Activated CD8-positive, alpha-beta memory T cell treated with anti-CD3 and anti-CD28 coated beads, Interleukin-2, amount 10 ng/mL, durations not matched to agents 7 days and 5 days (primary cell): ENCODE results near the gene UFSP2. TPM values are rescaled to one million over a fixed set of nuclear protein-coding genes. Genes with fewer than 3 reads are reported as not detected.
"Not testable (repeated sequence)": the region's sequence is repeated elsewhere in the genome, so short reads cannot be mapped to it uniquely, and the experiment has no call there.

Source experiments
- ATAC-seq: fragments of 150-1000 bp; cut with Tn5 transposase; one replicate; pipeline ENCODE4 v1.10.0; 2021; ENCODE audit warnings: moderate library complexity
- CTCF ChIA-PET: fragments of 350-600 bp; sonication (Branson Sonifier 250); formaldehyde crosslinking; loops from one replicate; lab custom pipeline; 2021; ENCODE audit warnings: antibody characterized with exemption; lab: Charles Lee
- DNase-seq: peaks from one replicate; pipeline ENCODE4 v3.0.0-alpha.2; 2020
- H3K27ac Mint-ChIP-seq: one replicate; pipeline ENCODE4 v1.8.0; 2021; ENCODE audit warnings: mild to moderate bottlenecking, mixed read lengths
- H3K27me3 Mint-ChIP-seq: one replicate; pipeline ENCODE4 v1.8.0; 2021; ENCODE audit warnings: mixed read lengths
- H3K36me3 Mint-ChIP-seq: one replicate; pipeline ENCODE4 v1.8.0; 2021; ENCODE audit warnings: mild to moderate bottlenecking, mixed read lengths
- H3K4me1 Mint-ChIP-seq: one replicate; pipeline ENCODE4 v1.8.0; 2021; ENCODE audit warnings: mixed read lengths
- H3K4me3 Mint-ChIP-seq: one replicate; pipeline ENCODE4 v1.8.0; 2021; ENCODE audit warnings: mild to moderate bottlenecking, moderate library complexity, mixed read lengths
- H3K9me3 Mint-ChIP-seq: one replicate; pipeline ENCODE4 v1.8.0; 2022; ENCODE audit warnings: low read depth, mixed read lengths
- total RNA-seq, 2 experiments: library from RNA; stranded (reverse); gene quantifications; one replicate each; pipeline ENCODE4 v1.2.3, GENCODE V29; 2021

UFSP2 gene
- total RNA-seq, 2 experiments from 2014 or later, result 17.5 to 18.1 TPM

DNA sequence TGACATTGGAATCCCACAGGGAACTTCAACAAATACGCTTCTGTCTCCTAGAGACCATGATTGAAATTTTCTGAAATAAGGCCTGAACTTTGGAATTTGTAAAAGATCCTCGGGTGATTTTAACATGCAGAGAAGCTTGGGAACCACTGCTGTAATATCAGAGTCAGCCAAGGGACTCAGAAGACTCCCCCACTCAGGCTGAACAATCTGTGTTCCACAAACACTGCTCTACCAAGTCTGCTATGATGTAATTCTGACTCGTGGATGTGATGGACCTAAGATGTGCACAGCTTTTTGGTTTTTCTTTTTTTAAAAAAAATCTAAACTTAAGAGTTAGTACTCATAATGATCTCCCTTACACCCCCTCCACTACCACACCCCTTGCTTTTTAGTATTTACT, 56.0 kb downstream of the UFSP2 start:
- H3K9me3 Mint-ChIP-seq, result no peaks in the 10 kb centered on the region
- peaks cover 5% of the 10 kb centered on the region for H3K36me3 Mint-ChIP-seq
- no peaks in the 10 kb centered on the region for H3K27me3 Mint-ChIP-seq
- ATAC-seq, result no peak
- H3K4me1 Mint-ChIP-seq, result no peaks in the 10 kb centered on the region
- CTCF ChIA-PET, result no interaction called here
- DNase-seq, result no peak
- no peak overlapping the region for H3K4me3 Mint-ChIP-seq
- no peak overlapping the region for H3K27ac Mint-ChIP-seq

DNA sequence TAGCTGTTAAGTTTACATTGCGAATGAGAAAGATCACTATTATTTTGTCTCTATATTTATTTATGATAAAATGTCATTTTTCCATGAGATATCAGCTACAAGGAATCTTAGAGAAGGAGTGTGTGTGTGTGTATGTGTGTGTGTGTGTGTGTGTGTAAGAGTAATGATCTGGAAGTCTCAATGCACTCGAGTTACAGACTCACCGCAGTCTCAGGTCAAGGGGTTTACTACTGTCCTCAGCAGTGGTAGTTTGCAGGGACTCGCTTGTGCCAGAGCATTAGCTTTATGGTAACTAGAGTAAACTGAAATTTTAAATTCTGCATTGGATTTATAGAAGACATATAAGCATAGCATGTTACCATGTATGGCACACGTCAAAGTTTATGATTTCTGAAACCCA, 60.9 kb downstream of the UFSP2 start:
- Mint-ChIP-seq H3K4me1 (no peaks in the 10 kb centered on the region), H3K27ac (no peak overlapping the region), H3K9me3 (no peaks in the 10 kb centered on the region), H3K27me3 (no peaks in the 10 kb centered on the region), H3K36me3 (peaks cover 10% of the 10 kb centered on the region), H3K4me3 (no peak overlapping the region)
- CTCF ChIA-PET, result no interaction called here
- ATAC-seq (no peak), DNase-seq (no peak)

GRCh38 chr4:185363251-185363650, 62.5 kb downstream of the UFSP2 start:
- no peaks in the 10 kb centered on the region for H3K4me1 Mint-ChIP-seq
- ATAC-seq (no peak), DNase-seq (no peak)
- no peaks in the 10 kb centered on the region for H3K27me3 Mint-ChIP-seq
- H3K4me3 Mint-ChIP-seq, result no peak overlapping the region
- no peaks in the 10 kb centered on the region for H3K9me3 Mint-ChIP-seq
- CTCF ChIA-PET, result no interaction called here
- H3K27ac Mint-ChIP-seq, result no peak overlapping the region
- peaks cover 8% of the 10 kb centered on the region for H3K36me3 Mint-ChIP-seq

- H3K27ac Mint-ChIP-seq, ATAC-seq, H3K4me3 Mint-ChIP-seq, H3K9me3 Mint-ChIP-seq, H3K27me3 Mint-ChIP-seq, DNase-seq, H3K4me1 Mint-ChIP-seq, CTCF ChIA-PET: not testable (repeated sequence)
- peaks cover 11% of the 10 kb centered on the region for H3K36me3 Mint-ChIP-seq
These were observed 63.2 kb downstream of the UFSP2 start for GRCh38 chr4:185362570-185362969.

DNA sequence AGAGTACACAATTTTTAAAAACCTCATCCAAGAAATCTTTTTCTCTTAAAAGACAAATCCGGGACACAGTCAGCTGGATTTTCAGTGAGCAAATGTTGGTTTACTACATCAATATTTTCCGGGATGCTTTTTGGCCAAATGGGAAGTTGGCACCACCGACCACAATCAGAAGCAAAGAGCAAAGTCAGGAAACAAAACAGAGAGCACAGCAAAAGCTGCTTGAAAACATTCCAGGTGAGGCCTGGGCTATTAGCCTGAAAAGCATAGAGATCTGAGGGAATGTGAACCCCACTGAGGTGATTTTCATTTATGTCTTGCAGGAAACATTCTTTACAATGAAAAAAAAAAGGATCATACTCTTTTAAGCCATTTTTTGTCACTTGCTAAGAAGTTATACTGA, 63.9 kb downstream of the UFSP2 start:
- no peaks in the 10 kb centered on the region for H3K4me1 Mint-ChIP-seq
- no peak overlapping the region for H3K4me3 Mint-ChIP-seq
- DNase-seq, result no peak
- H3K36me3 Mint-ChIP-seq, result peaks cover 14% of the 10 kb centered on the region
- no peaks in the 10 kb centered on the region for H3K9me3 Mint-ChIP-seq
- ATAC-seq, result no peak
- CTCF ChIA-PET, result no interaction called here
- no peak overlapping the region for H3K27ac Mint-ChIP-seq
- no peaks in the 10 kb centered on the region for H3K27me3 Mint-ChIP-seq

- Mint-ChIP-seq H3K27me3 (no peaks in the 10 kb centered on the region), H3K27ac (no peak overlapping the region), H3K9me3 (no peaks in the 10 kb centered on the region), H3K36me3 (peaks cover 12% of the 10 kb centered on the region), H3K4me3 (no peak overlapping the region), H3K4me1 (no peaks in the 10 kb centered on the region)
- no peak for ATAC-seq
- DNase-seq, result no peak
- CTCF ChIA-PET, result no interaction called here
These were observed 65.9 kb downstream of the UFSP2 start for GRCh38 chr4:185359767-185360446.

DNA sequence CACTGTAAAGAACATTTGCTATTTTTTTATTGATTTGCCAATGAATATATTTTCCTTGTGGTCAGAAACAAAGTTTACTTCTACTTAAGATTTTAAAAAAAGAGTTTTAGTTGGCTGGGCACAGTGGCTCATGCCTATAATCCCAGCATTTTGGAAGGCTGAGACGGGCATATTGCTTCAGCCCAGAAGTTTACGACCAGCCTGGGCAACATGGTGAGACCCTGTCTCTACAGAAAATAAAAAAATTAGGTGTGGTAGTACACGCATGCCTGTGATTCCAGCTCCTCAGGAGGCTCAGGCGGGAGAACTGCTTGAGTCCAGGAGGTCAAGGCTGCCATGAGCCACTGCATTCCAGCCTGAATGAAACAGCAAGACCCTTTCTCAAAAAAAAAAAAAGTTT, 66.8 kb downstream of the UFSP2 start:
- ATAC-seq (no peak), DNase-seq (no peak)
- Mint-ChIP-seq H3K4me3 (no peak overlapping the region), H3K36me3 (peaks cover 12% of the 10 kb centered on the region), H3K9me3 (no peaks in the 10 kb centered on the region), H3K27ac (no peak overlapping the region), H3K27me3 (no peaks in the 10 kb centered on the region), H3K4me1 (no peaks in the 10 kb centered on the region)
- CTCF ChIA-PET, result no interaction called here

DNA sequence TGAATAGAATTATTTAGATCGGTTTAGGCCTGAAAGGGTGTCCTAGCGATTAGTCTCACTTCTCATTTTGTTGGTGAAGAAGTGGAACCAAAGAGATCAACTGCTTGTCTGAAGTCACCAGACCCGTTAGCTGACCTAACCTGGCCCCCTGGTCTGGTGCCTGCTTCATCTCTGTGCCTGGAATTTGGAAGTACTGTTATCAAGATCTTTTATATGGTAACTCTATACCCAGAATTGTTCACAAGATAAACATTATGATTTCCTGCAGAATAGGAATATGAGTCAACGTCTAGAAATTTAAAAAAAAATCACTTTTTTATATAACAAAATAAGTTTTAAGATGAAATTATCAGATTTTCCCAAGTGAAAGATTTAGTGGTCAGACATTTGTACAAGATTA, 67.2 kb downstream of the UFSP2 start:
- Mint-ChIP-seq H3K4me1 (no peaks in the 10 kb centered on the region), H3K36me3 (peaks cover 12% of the 10 kb centered on the region), H3K27me3 (no peaks in the 10 kb centered on the region), H3K4me3 (no peak overlapping the region), H3K27ac (no peak overlapping the region), H3K9me3 (no peaks in the 10 kb centered on the region)
- CTCF ChIA-PET, result no interaction called here
- no peak for DNase-seq
- no peak for ATAC-seq

DNA sequence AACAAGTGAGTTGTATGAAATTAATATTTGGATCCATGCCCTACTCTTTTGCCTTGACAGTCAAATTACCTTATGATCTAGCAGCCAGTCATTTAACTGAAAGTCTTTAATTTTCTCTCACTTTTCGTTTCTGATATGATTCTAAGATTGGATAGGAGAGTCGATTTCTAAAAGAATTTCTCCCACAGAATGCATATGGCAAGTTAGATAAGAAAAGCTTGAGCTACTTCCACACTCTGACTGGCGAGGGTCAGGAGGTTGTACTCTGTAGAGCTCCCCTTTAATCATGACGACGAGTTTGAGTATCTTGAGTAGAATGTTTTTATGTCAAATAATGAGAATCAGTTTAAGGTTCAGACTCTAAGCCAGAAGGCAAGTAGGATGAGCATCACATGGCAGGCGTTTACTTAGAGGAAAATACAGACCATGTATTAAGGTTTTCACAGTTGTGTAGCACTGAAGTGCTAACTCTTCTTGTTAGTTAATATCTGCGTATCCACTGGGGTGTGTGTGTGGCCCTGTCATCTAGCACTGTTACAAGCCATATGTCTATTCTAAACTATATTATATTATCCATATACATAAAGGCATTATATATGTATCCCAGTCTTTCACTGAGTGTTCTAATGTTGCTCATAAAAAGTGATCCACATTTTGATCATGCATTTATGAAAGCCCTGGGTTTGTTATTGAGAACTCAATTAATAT, 67.9 kb downstream of the UFSP2 start:
- Mint-ChIP-seq H3K4me3 (no peak overlapping the region), H3K4me1 (no peaks in the 10 kb centered on the region), H3K9me3 (no peaks in the 10 kb centered on the region), H3K27ac (no peak overlapping the region), H3K27me3 (no peaks in the 10 kb centered on the region), H3K36me3 (peaks cover 10% of the 10 kb centered on the region)
- ATAC-seq (no peak), DNase-seq (no peak)
- CTCF ChIA-PET, result no interaction called here

DNA sequence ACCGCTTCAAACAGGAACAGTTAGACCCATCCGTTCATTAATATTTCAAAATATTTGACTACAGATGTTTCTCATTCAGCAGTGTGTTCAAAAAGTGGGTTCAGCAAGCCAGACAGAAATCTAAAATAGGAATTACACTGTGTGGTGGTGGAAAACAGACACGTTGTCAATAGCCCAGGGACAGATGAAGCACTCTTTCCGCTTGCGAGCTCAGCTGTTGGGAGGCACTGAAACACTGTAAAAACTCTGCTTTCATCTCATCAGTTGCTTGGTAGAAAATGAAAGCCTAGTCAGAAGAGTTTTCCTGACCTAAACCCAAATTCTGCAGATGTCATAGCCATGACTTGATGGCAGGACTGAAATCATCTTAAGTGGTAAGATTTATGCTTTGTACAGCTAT, 68.6 kb downstream of the UFSP2 start:
- no peaks in the 10 kb centered on the region for H3K4me1 Mint-ChIP-seq
- peaks cover 10% of the 10 kb centered on the region for H3K36me3 Mint-ChIP-seq
- no peaks in the 10 kb centered on the region for H3K9me3 Mint-ChIP-seq
- no peak overlapping the region for H3K27ac Mint-ChIP-seq
- CTCF ChIA-PET, result no interaction called here
- no peak overlapping the region for H3K4me3 Mint-ChIP-seq
- H3K27me3 Mint-ChIP-seq, result no peaks in the 10 kb centered on the region
- DNase-seq (no peak), ATAC-seq (no peak)

- ATAC-seq, result no peak
- Mint-ChIP-seq H3K36me3 (peaks cover 28% of the 10 kb centered on the region), H3K27me3 (no peaks in the 10 kb centered on the region), H3K4me1 (peaks cover 8% of the 10 kb centered on the region), H3K4me3 (no peak overlapping the region), H3K9me3 (no peaks in the 10 kb centered on the region), H3K27ac (no peak overlapping the region)
- CTCF ChIA-PET, result interaction anchor here (2.4 kb wide), 1 partner anchor 11 kb away, joined by 8 read pairs; no protein-coding TSS in a partner anchor
- no peak for DNase-seq
These were observed 73.0 kb downstream of the UFSP2 start for GRCh38 chr4:185352741-185353140.

DNA sequence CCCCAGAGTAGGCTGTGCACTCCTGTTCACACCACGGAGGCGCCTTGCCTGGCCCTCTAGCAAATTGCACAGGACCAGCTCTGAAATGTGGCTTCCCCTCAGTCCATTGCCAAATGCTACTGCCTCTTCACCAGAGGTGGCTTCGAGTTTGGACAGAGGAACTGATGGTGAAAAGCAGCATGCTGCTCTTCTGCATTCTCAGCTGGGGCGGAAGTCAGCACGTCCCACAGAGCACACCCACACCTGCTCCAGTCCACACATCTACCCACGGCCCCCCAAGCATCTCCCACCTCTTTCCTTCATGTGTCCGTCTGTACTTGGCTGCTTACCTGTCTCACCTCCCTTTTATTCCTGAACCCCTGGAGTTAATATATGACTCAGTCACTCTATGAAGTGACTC, 73.6 kb downstream of the UFSP2 start:
- Mint-ChIP-seq H3K36me3 (peaks cover 27% of the 10 kb centered on the region), H3K4me3 (no peak overlapping the region)
- no peak for ATAC-seq

DNA sequence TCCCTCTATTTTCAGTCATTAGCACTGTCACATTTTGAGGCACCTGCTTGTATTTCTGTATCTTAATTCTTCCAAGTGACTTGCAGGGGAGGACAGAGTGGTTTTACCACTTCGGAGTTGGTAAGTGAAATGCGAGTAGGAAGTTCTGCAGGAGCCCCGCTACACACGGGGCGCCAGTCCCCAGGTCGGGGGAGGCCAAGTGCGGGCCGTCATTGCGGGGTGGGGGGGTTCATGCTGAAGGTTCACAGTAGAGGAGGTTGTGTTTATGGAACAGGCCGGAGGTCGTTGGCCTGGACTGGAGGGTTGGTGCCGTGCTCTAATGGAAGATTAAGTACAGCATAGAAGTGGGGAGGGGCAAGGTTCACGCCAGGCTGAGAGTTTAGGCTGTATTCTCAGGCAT, 74.1 kb downstream of the UFSP2 start:
- H3K27ac Mint-ChIP-seq, result no peak overlapping the region
- H3K4me1 Mint-ChIP-seq, result peaks cover 10% of the 10 kb centered on the region
- H3K9me3 Mint-ChIP-seq, result no peaks in the 10 kb centered on the region
- ATAC-seq (no peak), DNase-seq (no peak)
- CTCF ChIA-PET, result interaction anchor here (2.4 kb wide), 1 partner anchor 9 kb away, joined by 8 read pairs; no protein-coding TSS in a partner anchor
- peaks cover 32% of the 10 kb centered on the region for H3K36me3 Mint-ChIP-seq
- no peak overlapping the region for H3K4me3 Mint-ChIP-seq
- H3K27me3 Mint-ChIP-seq, result no peaks in the 10 kb centered on the region

More for the DNA sequence above, 73.6 kb downstream of the UFSP2 start:
- no peaks in the 10 kb centered on the region for H3K9me3 Mint-ChIP-seq
- no peak overlapping the region for H3K27ac Mint-ChIP-seq
- DNase-seq, result no peak
- CTCF ChIA-PET, result interaction anchor here (2.4 kb wide), 1 partner anchor 10 kb away, joined by 8 read pairs; no protein-coding TSS in a partner anchor
- no peaks in the 10 kb centered on the region for H3K27me3 Mint-ChIP-seq
- peaks cover 8% of the 10 kb centered on the region for H3K4me1 Mint-ChIP-seq
